Stromal cell of bone marrow (primary cell): Measurements from ENCODE around the gene CNOT11.
A peak's percentile ranks its signal among the peaks of the same experiment; 100 is the strongest.
"Not testable (repeated sequence)": the region's sequence is repeated elsewhere in the genome, so short reads cannot be mapped to it uniquely, and the experiment has no call there.

Experiments
- DNase-seq: peaks from one replicate; pipeline ENCODE4 v3.0.0-alpha.2; 2012; ENCODE audit warnings: low read depth

Gene CNOT11

GRCh38 chr2:101252408-101253012 lies at the start of gene CNOT11:
TSS of gene CNOT11 (plus strand) at chr2:101252886. CDS start at chr2:101252965, 79 bp downstream.
- DNase-seq = peak; percentile 96

GRCh38 chr2:101204400-101205115 lies 48.1 kb upstream of the CNOT11 start:
- DNase-seq = no peak

- DNase-seq = peak; percentile 84
Measured at GRCh38 chr2:101205521-101206479, 46.9 kb upstream of the CNOT11 start.

GRCh38 chr2:101208830-101209229 lies 43.9 kb upstream of the CNOT11 start:
- DNase-seq = no peak

- DNase-seq = no peak
Measured at GRCh38 chr2:101219246-101219645, 33.4 kb upstream of the CNOT11 start.

GRCh38 chr2:101220091-101220490 lies 32.6 kb upstream of the CNOT11 start:
- DNase-seq = not testable (repeated sequence)

GRCh38 chr2:101223814-101224231 lies 28.9 kb upstream of the CNOT11 start:
- peak; percentile 35 for DNase-seq

- DNase-seq = no peak
Measured at GRCh38 chr2:101230541-101231001, 22.1 kb upstream of the CNOT11 start.

GRCh38 chr2:101231240-101231639 lies 21.4 kb upstream of the CNOT11 start:
- no peak for DNase-seq

- DNase-seq = no peak
Measured at GRCh38 chr2:101231937-101232730, 20.6 kb upstream of the CNOT11 start.

- no peak for DNase-seq
Measured at GRCh38 chr2:101232770-101233169, 19.9 kb upstream of the CNOT11 start.

GRCh38 chr2:101234169-101234938 lies 18.3 kb upstream of the CNOT11 start:
- no peak for DNase-seq

GRCh38 chr2:101235956-101236355 lies 16.7 kb upstream of the CNOT11 start:
- DNase-seq = not testable (repeated sequence)

GRCh38 chr2:101237944-101238343 lies 14.7 kb upstream of the CNOT11 start:
- DNase-seq = not testable (repeated sequence)

- no peak for DNase-seq
Measured at GRCh38 chr2:101238930-101239759, 13.5 kb upstream of the CNOT11 start.

- not testable (repeated sequence) for DNase-seq
Measured at GRCh38 chr2:101239760-101240118, 12.9 kb upstream of the CNOT11 start.

GRCh38 chr2:101240694-101241093 lies 12.0 kb upstream of the CNOT11 start:
- not testable (repeated sequence) for DNase-seq

GRCh38 chr2:101241158-101241557 lies 11.5 kb upstream of the CNOT11 start:
- no peak for DNase-seq

GRCh38 chr2:101244373-101244772 lies 8.3 kb upstream of the CNOT11 start:
- not testable (repeated sequence) for DNase-seq

- DNase-seq = not testable (repeated sequence)
Measured at GRCh38 chr2:101244899-101245298, 7.8 kb upstream of the CNOT11 start.
